Measurements from ENCODE around the gene DDO.

DDO gene

DNA sequence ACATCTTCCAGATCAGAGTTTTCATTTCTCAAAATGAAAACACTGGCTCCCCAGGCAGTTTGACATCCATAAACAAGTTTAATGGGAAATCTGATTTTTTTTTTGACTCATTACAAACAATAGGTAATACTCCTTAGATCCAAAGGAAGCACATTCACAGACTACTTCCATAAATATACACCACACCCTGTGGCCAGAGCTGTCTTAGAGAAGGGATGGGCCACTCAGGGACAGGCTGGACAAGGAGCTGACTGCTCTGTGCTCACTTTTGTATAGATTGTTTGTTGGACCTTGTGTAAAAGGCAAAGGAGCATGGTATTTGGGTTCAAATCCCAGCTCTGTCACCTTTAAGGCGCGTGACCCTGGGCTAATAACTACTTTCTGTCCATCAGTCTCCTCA, 12.8 kb upstream of the DDO start:
- POLR2A ChIA-PET, result no interaction called here
- CTCF ChIA-PET, result no interaction called here
- TF ChIP-seq HDGF (IDR thresholded peaks at IDR 0.05; ENCODE audit: borderline replicate concordance) (no peak), CTBP1 (IDR thresholded peaks at IDR 0.05; ENCODE audit: borderline replicate concordance) (no peak), TARDBP (IDR thresholded peaks at IDR 0.05) (no peak), NFRKB (IDR thresholded peaks at IDR 0.05) (no peak), L3MBTL2 (conservative IDR thresholded peaks at IDR 0.05) (no peak), LEF1 (IDR thresholded peaks at IDR 0.05; ENCODE audit: borderline replicate concordance) (no peak), FOXM1 (IDR thresholded peaks at IDR 0.05; ENCODE audit: borderline replicate concordance) (no peak), FOXA1 (IDR thresholded peaks at IDR 0.05) (no peak), BHLHE40 (IDR thresholded peaks at IDR 0.05; ENCODE audit: borderline replicate concordance) (no peak), ELF4 (IDR thresholded peaks at IDR 0.05) (no peak), SP1 (IDR thresholded peaks at IDR 0.05) (no peak), FOXK2 (IDR thresholded peaks at IDR 0.05) (no peak), SUZ12 (IDR thresholded peaks at IDR 0.05) (no peak)
- TF ChIP-seq, protein P1, sequence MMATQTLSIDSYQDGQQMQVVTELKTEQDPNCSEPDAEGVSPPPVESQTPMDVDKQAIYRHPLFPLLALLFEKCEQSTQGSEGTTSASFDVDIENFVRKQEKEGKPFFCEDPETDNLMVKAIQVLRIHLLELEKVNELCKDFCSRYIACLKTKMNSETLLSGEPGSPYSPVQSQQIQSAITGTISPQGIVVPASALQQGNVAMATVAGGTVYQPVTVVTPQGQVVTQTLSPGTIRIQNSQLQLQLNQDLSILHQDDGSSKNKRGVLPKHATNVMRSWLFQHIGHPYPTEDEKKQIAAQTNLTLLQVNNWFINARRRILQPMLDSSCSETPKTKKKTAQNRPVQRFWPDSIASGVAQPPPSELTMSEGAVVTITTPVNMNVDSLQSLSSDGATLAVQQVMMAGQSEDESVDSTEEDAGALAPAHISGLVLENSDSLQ (IDR thresholded peaks at IDR 0.05), result no peak
- DNase-seq (ENCODE audit: extremely low spot score), result no peak

DNA sequence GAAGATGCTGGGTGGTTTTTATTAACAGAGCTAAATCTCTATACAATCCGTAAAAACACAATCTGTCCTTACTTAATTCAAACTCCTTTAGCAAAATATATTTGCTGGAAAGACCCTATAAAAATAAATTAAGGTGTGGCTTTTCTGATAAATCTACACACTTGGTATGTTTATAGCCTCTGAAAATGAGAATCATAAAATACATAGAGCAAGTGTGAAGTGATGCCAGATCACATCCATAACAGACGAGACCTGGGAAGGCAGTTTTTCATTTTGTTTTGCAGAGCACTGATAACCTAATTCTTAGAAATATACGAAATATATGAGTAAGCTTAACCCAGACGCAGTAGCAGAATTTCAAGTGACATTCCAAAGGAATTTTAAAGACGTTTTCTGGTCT, 10.4 kb upstream of the DDO start:
- ChIA-PET CTCF (interaction anchor here (0.7 kb wide), 1 partner anchor 1797 kb away, joined by 3 read pairs; no protein-coding TSS in a partner anchor), POLR2A (no interaction called here)
- TF ChIP-seq FOXM1 (IDR thresholded peaks at IDR 0.05; ENCODE audit: borderline replicate concordance) (no peak), ARNT (IDR thresholded peaks at IDR 0.05) (no peak), CTBP1 (IDR thresholded peaks at IDR 0.05; ENCODE audit: borderline replicate concordance) (no peak), ZNF384 (IDR thresholded peaks at IDR 0.05) (no peak), HDGF (IDR thresholded peaks at IDR 0.05; ENCODE audit: borderline replicate concordance) (no peak), L3MBTL2 (conservative IDR thresholded peaks at IDR 0.05) (no peak), LEF1 (IDR thresholded peaks at IDR 0.05; ENCODE audit: borderline replicate concordance) (no peak), ELF4 (IDR thresholded peaks at IDR 0.05) (no peak), BHLHE40 (IDR thresholded peaks at IDR 0.05; ENCODE audit: borderline replicate concordance) (no peak), NFRKB (IDR thresholded peaks at IDR 0.05) (no peak), TARDBP (IDR thresholded peaks at IDR 0.05) (no peak), FOXA1 (IDR thresholded peaks at IDR 0.05) (no peak)
- TF ChIP-seq, protein P1 (IDR thresholded peaks at IDR 0.05), result no peak

DNA sequence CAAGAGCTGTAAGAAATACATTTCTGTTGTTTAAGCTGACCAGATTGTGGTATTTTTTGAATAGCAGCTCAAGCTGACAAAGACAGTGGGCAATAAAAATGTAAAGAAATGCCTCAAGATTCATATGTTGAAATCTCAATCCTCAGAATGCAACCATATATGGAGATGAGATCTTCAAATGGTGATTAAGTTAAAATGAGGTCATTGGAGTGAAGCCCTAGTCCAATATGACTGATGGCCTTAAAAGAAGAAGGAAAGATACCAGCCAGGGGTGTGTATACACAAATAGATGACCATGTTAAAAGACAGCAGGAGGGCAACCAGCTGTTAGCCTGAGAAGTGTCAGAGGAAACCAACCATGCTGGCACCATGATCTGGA, 7.1 kb upstream of the DDO start:
- DNase-seq (ENCODE audit: extremely low spot score), result no peak
- POLR2A ChIA-PET, result no interaction called here
- no peak for TF ChIP-seq CTBP1 (IDR thresholded peaks at IDR 0.05; ENCODE audit: borderline replicate concordance)
- TF ChIP-seq, protein P1 (IDR thresholded peaks at IDR 0.05), result no peak
- no peak for TF ChIP-seq LEF1 (IDR thresholded peaks at IDR 0.05; ENCODE audit: borderline replicate concordance)
- TF ChIP-seq NFRKB (IDR thresholded peaks at IDR 0.05), result no peak
- no peak for TF ChIP-seq SP1 (IDR thresholded peaks at IDR 0.05)
- no peak for TF ChIP-seq FOXA1 (IDR thresholded peaks at IDR 0.05)
- TF ChIP-seq ZNF384 (IDR thresholded peaks at IDR 0.05), result no peak
- no peak for TF ChIP-seq ARNT (IDR thresholded peaks at IDR 0.05)
- no peak for TF ChIP-seq L3MBTL2 (conservative IDR thresholded peaks at IDR 0.05)
- TF ChIP-seq FOXM1 (IDR thresholded peaks at IDR 0.05; ENCODE audit: borderline replicate concordance), result no peak
- TF ChIP-seq BHLHE40 (IDR thresholded peaks at IDR 0.05; ENCODE audit: borderline replicate concordance), result no peak
- no peak for TF ChIP-seq HDGF (IDR thresholded peaks at IDR 0.05; ENCODE audit: borderline replicate concordance)
- CTCF ChIA-PET, result interaction anchor here (0.6 kb wide), 1 partner anchor 647 kb away, joined by 3 read pairs; no protein-coding TSS in a partner anchor

More for the DNA sequence above, 10.4 kb upstream of the DDO start:
- DNase-seq (ENCODE audit: extremely low spot score), result no peak

DNA sequence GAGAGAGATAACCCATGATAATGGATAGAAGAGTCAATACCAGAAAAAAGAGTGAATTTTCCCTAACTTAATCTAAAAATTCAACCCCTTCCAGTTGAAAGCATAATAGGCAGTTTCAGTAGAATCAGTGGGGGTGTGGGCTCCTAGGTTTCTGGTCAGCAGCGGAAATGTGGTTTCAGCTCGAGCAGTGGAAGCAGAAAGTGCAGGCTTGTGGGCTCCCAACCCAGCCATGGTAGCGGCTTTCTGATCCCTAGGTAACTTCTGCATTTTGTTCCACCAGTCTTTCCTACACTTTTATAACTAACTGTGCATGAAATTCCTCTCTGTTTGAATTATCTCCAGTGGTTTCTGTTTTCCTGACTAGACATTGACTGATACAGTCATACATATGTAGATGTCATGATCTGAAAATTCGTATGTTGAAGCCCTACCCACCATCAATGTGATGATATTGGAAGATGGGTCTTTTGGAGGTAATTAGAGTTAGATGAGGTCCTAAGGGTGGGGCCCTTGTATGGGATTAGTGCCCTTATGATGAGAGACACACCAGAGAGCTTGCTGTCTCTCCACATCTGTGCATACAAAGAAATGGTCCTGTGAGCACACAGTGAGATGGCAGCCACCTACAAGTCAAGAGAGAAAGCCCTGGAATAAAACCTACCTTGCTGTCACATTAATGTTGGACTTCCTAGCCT, 6.5 kb upstream of the DDO start:
- TF ChIP-seq LEF1 (IDR thresholded peaks at IDR 0.05; ENCODE audit: borderline replicate concordance), result no peak
- no peak for TF ChIP-seq NFRKB (IDR thresholded peaks at IDR 0.05)
- no peak for TF ChIP-seq FOXM1 (IDR thresholded peaks at IDR 0.05; ENCODE audit: borderline replicate concordance)
- TF ChIP-seq SP1 (IDR thresholded peaks at IDR 0.05), result no peak
- DNase-seq (ENCODE audit: extremely low spot score), result no peak
- ChIA-PET POLR2A (no interaction called here), CTCF (no interaction called here)

DNA sequence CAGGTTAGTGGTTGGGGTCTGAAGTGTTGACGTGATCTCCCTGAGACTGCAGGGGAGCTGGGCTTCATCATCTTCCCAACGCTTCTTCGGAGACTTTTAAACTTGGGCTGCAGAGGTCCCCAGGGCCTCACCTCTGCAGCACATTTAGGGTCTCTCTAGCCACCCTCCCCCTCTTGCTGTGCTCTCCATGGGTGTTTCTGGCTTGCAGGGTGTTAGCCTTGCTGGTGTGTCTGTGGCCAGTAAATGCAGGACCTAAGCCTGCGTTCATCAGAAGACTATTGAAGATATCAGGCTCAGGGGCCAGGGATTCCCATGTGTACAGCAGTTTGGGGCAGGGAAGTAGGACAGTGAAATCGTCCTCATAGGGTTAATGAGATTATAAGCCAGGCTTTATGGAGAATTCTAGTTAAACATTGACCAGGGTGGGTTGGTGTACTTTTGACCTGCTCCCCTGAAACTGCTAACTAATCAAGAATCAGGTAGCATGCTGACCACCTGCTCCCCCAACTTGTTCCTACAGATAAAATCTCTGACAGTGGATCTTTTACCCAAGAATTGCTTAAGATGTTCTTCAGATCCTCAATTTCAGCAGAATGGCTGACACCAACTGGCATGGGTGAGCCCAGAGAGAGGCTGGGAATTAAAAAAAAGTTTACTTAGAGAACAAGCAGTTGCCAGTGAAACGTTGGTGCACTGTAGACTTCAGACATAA, 3.8 kb upstream of the DDO start:
- DNase-seq (ENCODE audit: extremely low spot score), result no peak
- ChIA-PET POLR2A (no interaction called here), CTCF (no interaction called here)
- no peak for TF ChIP-seq FOXM1 (IDR thresholded peaks at IDR 0.05; ENCODE audit: borderline replicate concordance)
- no peak for TF ChIP-seq ELF4 (IDR thresholded peaks at IDR 0.05)

DNA sequence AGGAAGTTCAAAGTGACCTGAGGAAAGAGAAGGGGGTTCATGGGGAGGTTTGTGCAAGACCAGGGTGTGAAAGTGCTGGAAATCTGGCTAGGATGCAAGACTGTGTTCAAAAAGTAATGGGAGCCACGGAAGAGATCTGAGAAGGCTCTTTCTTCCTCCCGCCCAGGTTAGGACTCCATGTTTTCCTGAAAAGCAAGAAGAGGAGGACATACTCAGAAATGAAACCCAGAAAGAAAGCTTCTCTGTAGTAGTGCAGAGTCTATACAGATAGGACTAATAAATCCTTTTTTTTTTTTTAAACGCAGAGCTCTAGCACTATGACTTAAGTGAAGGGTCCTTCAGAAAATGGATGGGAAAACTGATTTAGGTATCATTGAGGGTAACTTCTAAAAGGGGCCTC, 3.2 kb upstream of the DDO start:
- TF ChIP-seq, protein P1 (IDR thresholded peaks at IDR 0.05), result no peak
- no peak for TF ChIP-seq HDGF (IDR thresholded peaks at IDR 0.05; ENCODE audit: borderline replicate concordance)
- no peak for TF ChIP-seq BHLHE40 (IDR thresholded peaks at IDR 0.05; ENCODE audit: borderline replicate concordance)
- TF ChIP-seq ARNT (IDR thresholded peaks at IDR 0.05), result no peak
- TF ChIP-seq FOXA1 (IDR thresholded peaks at IDR 0.05), result no peak
- no peak for TF ChIP-seq SUZ12 (IDR thresholded peaks at IDR 0.05)
- TF ChIP-seq ELF4 (IDR thresholded peaks at IDR 0.05), result no peak
- TF ChIP-seq FOXK2 (IDR thresholded peaks at IDR 0.05), result no peak
- TF ChIP-seq SP1 (IDR thresholded peaks at IDR 0.05), result no peak
- no peak for TF ChIP-seq TARDBP (IDR thresholded peaks at IDR 0.05)
- TF ChIP-seq ZNF384 (IDR thresholded peaks at IDR 0.05), result no peak
- TF ChIP-seq CTBP1 (IDR thresholded peaks at IDR 0.05; ENCODE audit: borderline replicate concordance), result no peak
- TF ChIP-seq NFRKB (IDR thresholded peaks at IDR 0.05), result no peak
- TF ChIP-seq LEF1 (IDR thresholded peaks at IDR 0.05; ENCODE audit: borderline replicate concordance), result no peak
- TF ChIP-seq L3MBTL2 (conservative IDR thresholded peaks at IDR 0.05), result no peak
- TF ChIP-seq FOXM1 (IDR thresholded peaks at IDR 0.05; ENCODE audit: borderline replicate concordance), result no peak
- CTCF ChIA-PET, result no interaction called here
- POLR2A ChIA-PET, result no interaction called here
- DNase-seq (ENCODE audit: extremely low spot score), result no peak
